K562 (cell line): Measurements from ENCODE around the gene CRLF3. TPM values are rescaled to one million over a fixed set of nuclear protein-coding genes. Genes with fewer than 3 reads are reported as not detected.
A peak's percentile ranks its signal among the peaks of the same experiment; 100 is the strongest.

Experiments
- ATAC-seq: fragments of 200-7000 bp; cut with Tn5 transposase; 3 replicates; pipeline ENCODE4 v1.9.1; 2020; ENCODE audit warnings: moderate library complexity
- BruUV-seq: library from RNA; stranded (reverse); fragments of 400-500 nt; replicated peaks from 2 replicates; lab custom pipeline; 2021; lab: Mats Ljungman, UMichigan
- CTCF ChIA-PET: fragments of 300-600 bp; formaldehyde crosslinking; extraction: SDS; loops from one replicate; lab custom pipeline; 2021; ENCODE audit warnings: low intra/inter-chr PET ratio; lab: Yijun Ruan, JAX
- POLR2A ChIA-PET: fragments of 300-600, 350-650 bp; sonication (Branson Sonifier 250); formaldehyde crosslinking; extraction: SDS; loops from one replicate; lab custom pipeline; 2021; ENCODE audit warnings: antibody characterized with exemption, inconsistent platforms; lab: Yijun Ruan, JAX
- DNase-seq, 4 experiments: peaks; one replicate each; pipeline versions ENCODE4 v3.0.0 to v3.0.0-alpha.2; 2011 to 2018; ENCODE audit warnings: low spot score in 3 of 4, mixed read lengths in 3 of 4; ENCODE audit errors: extremely low read depth in 1 of 4
- FAIRE-seq: peaks from 2 replicates; lab custom pipeline; 2011; peaks lifted over from hg19 to GRCh38; lab: Jason Lieb, UNC
- H2AFZ ChIP-seq: 2 replicates; pipeline ENCODE4 v1.6.0; 2011; ENCODE audit warnings: low read depth, low read length, control low read depth, inconsistent platforms
- H3K27ac ChIP-seq: fragments of 200-600 bp; 3 replicates; pipeline ENCODE4 v1.8.0; 2011; ENCODE audit warnings: low read depth, mild to moderate bottlenecking, control low read depth, inconsistent platforms, low read length, moderate library complexity, mixed read lengths; ENCODE audit errors: extremely low read depth
- H3K27me3 ChIP-seq, 2 experiments: fragments of 300-600 bp in 1 of 2; 2 replicates in 1 of 2; 3 replicates in 1 of 2; pipeline versions ENCODE4 v1.6.0 to v1.8.0; 2011; ENCODE audit warnings: inconsistent platforms in 2 of 2, low read length in 2 of 2, mild to moderate bottlenecking in 1 of 2, mixed read lengths in 1 of 2, moderate library complexity in 1 of 2; ENCODE audit not compliant: control insufficient read depth in 2 of 2, insufficient read depth in 2 of 2
- H3K36me3 ChIP-seq: fragments of 300-600 bp; 3 replicates; pipeline ENCODE4 v1.8.0; 2011; ENCODE audit warnings: mild to moderate bottlenecking, low read length, inconsistent platforms; ENCODE audit not compliant: control insufficient read depth, insufficient read depth
- H3K4me1 ChIP-seq, 2 experiments: fragments of 200-600 bp in 1 of 2; replicated peaks in 1 of 2; 2 replicates in 1 of 2; 3 replicates in 1 of 2; pipeline versions ENCODE4 v1.5.1 to v1.8.0; 2011; ENCODE audit warnings: inconsistent platforms in 2 of 2, low read length in 2 of 2, mild to moderate bottlenecking in 1 of 2, mixed read lengths in 1 of 2, moderate library complexity in 1 of 2; ENCODE audit not compliant: control insufficient read depth in 2 of 2, insufficient read depth in 2 of 2
- H3K4me2 ChIP-seq: 2 replicates; pipeline ENCODE4 v1.6.1; 2011; ENCODE audit warnings: low read length, control low read depth, inconsistent platforms, mixed read lengths; ENCODE audit not compliant: insufficient read depth
- H3K4me3 ChIP-seq: fragments of 200-600 bp; sonication (generic), shearing (Covaris generic); 2 replicates; pipeline ENCODE4 v1.5.1; 2016; ENCODE audit warnings: control low read depth, inconsistent platforms
- H3K79me2 ChIP-seq: fragments of 200-600 bp; 3 replicates; pipeline ENCODE4 v1.8.0; 2011; ENCODE audit warnings: low read length, inconsistent platforms; ENCODE audit not compliant: control insufficient read depth, insufficient read depth
- H3K9ac ChIP-seq, 2 experiments: 2 replicates each; pipeline versions ENCODE4 v1.6.0 to v1.6.1; 2011; ENCODE audit warnings: low read depth in 2 of 2, low read length in 2 of 2, control low read depth in 1 of 2, inconsistent platforms in 1 of 2, mild to moderate bottlenecking in 1 of 2, mixed read lengths in 1 of 2; ENCODE audit not compliant: insufficient read depth in 1 of 2
- H3K9me1 ChIP-seq: one replicate; pipeline ENCODE4 v1.6.0; 2011; ENCODE audit warnings: inconsistent platforms, mild to moderate bottlenecking, low read length, moderate library complexity; ENCODE audit not compliant: control insufficient read depth, insufficient read depth
- H3K9me3 ChIP-seq: replicated peaks from 2 replicates; pipeline ENCODE4 v1.5.1; 2011; ENCODE audit warnings: low read depth, low read length, inconsistent platforms; ENCODE audit not compliant: control insufficient read depth, insufficient read depth
- H4K20me1 ChIP-seq: replicated peaks from 2 replicates; pipeline ENCODE4 v1.6.1; 2011; ENCODE audit warnings: low read length, inconsistent platforms, mixed read lengths; ENCODE audit not compliant: control insufficient read depth, insufficient read depth
- BRF1 ChIP-seq: IDR thresholded peaks from 3 replicates; pipeline ENCODE4 v1.6.1; 2011; ENCODE audit warnings: borderline replicate concordance, mild to moderate bottlenecking; ENCODE audit not compliant: insufficient read length; ENCODE audit errors: extremely low read depth
- CBX2 ChIP-seq: fragments of 200-600 bp; sonication (generic); IDR thresholded peaks from one replicate; pipeline ENCODE4 v1.6.1; 2012; ENCODE audit warnings: mild to moderate bottlenecking, low read length, inconsistent platforms; ENCODE audit not compliant: insufficient read depth, poor library complexity, severe bottlenecking
- MAX ChIP-seq: sonication (generic); formaldehyde crosslinking; IDR thresholded peaks from 2 replicates; pipeline ENCODE4 v1.9.0; 2022; ENCODE audit warnings: mild to moderate bottlenecking, missing genetic modification reagents
- NELFE ChIP-seq: IDR thresholded peaks from 2 replicates; pipeline ENCODE4 v1.6.1; 2011; ENCODE audit warnings: mild to moderate bottlenecking; ENCODE audit not compliant: insufficient read depth, insufficient read length
- NR2F6 ChIP-seq: fragments of 450-650 bp; formaldehyde crosslinking; IDR thresholded peaks from 2 replicates; pipeline ENCODE4 v1.4.0; 2020; ENCODE audit warnings: mild to moderate bottlenecking
- NR4A1 ChIP-seq, 2 experiments: fragments of 250-450 bp in 1 of 2; fragments of 450-650 bp in 1 of 2; sonication (Bioruptor Pico) in 1 of 2; IDR thresholded peaks; 2 replicates each; pipeline versions ENCODE4 v1.4.0 to v1.6.1; 2016 to 2020; ENCODE audit warnings: mild to moderate bottlenecking in 2 of 2, missing compliant biosample characterization in 1 of 2, missing genetic modification characterization in 1 of 2, moderate library complexity in 1 of 2
- RBM39 ChIP-seq: fragments of 200-400 bp; formaldehyde crosslinking; optimal IDR thresholded peaks from 2 replicates; pipeline ENCODE3; 2018; ENCODE audit warnings: low read depth, low read length
- SLC30A9 ChIP-seq: fragments of 250-450 bp; sonication (Bioruptor Pico); IDR thresholded peaks from 2 replicates; pipeline ENCODE4 v1.8.0; 2022; ENCODE audit warnings: mild to moderate bottlenecking, moderate library complexity
- SMAD3 ChIP-seq: fragments of 450-650 bp; formaldehyde crosslinking; conservative IDR thresholded peaks from 2 replicates; pipeline ENCODE4 v1.4.0; 2020; ENCODE audit warnings: mild to moderate bottlenecking
- SP1 ChIP-seq: sonication (generic); formaldehyde crosslinking; IDR thresholded peaks from 2 replicates; pipeline ENCODE4 v1.8.1; 2022; ENCODE audit warnings: mild to moderate bottlenecking, missing genetic modification reagents
- SRSF1 ChIP-seq: fragments of 200-400 bp; formaldehyde crosslinking; IDR thresholded peaks from 2 replicates; pipeline ENCODE4 v1.6.1; 2017; ENCODE audit warnings: mild to moderate bottlenecking, low read depth, low read length, moderate library complexity
- TCF7 ChIP-seq: sonication (generic); IDR thresholded peaks from 2 replicates; pipeline ENCODE4 v1.6.1; 2016; ENCODE audit warnings: antibody characterized with exemption, borderline replicate concordance
- ZNF197 ChIP-seq: fragments of 200-800 bp; sonication (Bioruptor generic); IDR thresholded peaks from 2 replicates; pipeline ENCODE4 v1.6.1; 2016; ENCODE audit warnings: low read depth, missing genetic modification characterization, missing compliant biosample characterization
- WGBS: fragments of 100-300 bp; shearing (Covaris generic); methylation state at CpG from one replicate; pipeline ENCODE4 v1.1.6; 2016; ENCODE audit warnings: low coverage, mixed read lengths; ENCODE audit not compliant: insufficient coverage; ENCODE audit errors: missing lambda C conversion rate; 5-methylcytosine and 5-hydroxymethylcytosine counted together
- in situ Hi-C: fragments of 300-500 bp; cut with MboI; formaldehyde crosslinking; loops from 4 replicates; pipeline ENCODE4 v1.15.0; 2018; ENCODE audit warnings: inconsistent platforms, mixed read lengths
- intact Hi-C: fragments of 100-400 bp; cut with micrococcal nuclease; formaldehyde crosslinking; loops from 2 replicates; pipeline ENCODE4 v1.14.2; 2022
- polyA plus RNA-seq, 8 experiments: library from polyadenylated mRNA; depleted of rRNA in 4 of 8; stranded (reverse) in 5 of 8; unstranded in 3 of 8; fragments of >200 nt; fragmentation: Nextera tagmentation in 2 of 8; fragmentation: Illumina TruSeq in 1 of 8; extraction: Ambion mirVana in 2 of 8; extraction: Trizol in 1 of 8; gene quantifications; 2 replicates each; pipeline versions ENCODE4 v1.2.1 to v1.2.3, GENCODE V29; 2011 to 2014; ENCODE audit warnings: inconsistent platforms in 1 of 8, missing spikeins in 1 of 8
- total RNA-seq, 7 experiments: library from RNA; depleted of rRNA in 6 of 7; stranded (reverse); fragments of >200 nt in 6 of 7; fragmentation: Illumina TruSeq in 2 of 7; extraction: Trizol in 2 of 7; gene quantifications; 2 replicates each; pipeline versions ENCODE4 v1.2.1 to v1.2.3, GENCODE V29; 2011 to 2021; ENCODE audit warnings: low replicate concordance in 1 of 7
- TF ChIP-seq, protein P1 (sequence below): fragments of 450-650 bp; formaldehyde crosslinking; conservative IDR thresholded peaks from 2 replicates; pipeline ENCODE4 v1.4.0; 2022; ENCODE audit warnings: mild to moderate bottlenecking, missing genetic modification characterization
- TF ChIP-seq, protein P2 (sequence below), 2 experiments: fragments of 450-650 bp; IDR thresholded peaks; 2 replicates each; pipeline ENCODE4 v1.6.1; 2018; ENCODE audit warnings: mild to moderate bottlenecking in 2 of 2, low read depth in 1 of 2; ENCODE audit not compliant: partially characterized antibody in 2 of 2

Gene CRLF3
- total and polyA plus RNA-seq, 9 of the 15 experiments (the other 6 are each of a cell fraction or from before 2014, with no cell fraction given), result 13.2 to 55.9 (median 29.8) TPM

DNA sequence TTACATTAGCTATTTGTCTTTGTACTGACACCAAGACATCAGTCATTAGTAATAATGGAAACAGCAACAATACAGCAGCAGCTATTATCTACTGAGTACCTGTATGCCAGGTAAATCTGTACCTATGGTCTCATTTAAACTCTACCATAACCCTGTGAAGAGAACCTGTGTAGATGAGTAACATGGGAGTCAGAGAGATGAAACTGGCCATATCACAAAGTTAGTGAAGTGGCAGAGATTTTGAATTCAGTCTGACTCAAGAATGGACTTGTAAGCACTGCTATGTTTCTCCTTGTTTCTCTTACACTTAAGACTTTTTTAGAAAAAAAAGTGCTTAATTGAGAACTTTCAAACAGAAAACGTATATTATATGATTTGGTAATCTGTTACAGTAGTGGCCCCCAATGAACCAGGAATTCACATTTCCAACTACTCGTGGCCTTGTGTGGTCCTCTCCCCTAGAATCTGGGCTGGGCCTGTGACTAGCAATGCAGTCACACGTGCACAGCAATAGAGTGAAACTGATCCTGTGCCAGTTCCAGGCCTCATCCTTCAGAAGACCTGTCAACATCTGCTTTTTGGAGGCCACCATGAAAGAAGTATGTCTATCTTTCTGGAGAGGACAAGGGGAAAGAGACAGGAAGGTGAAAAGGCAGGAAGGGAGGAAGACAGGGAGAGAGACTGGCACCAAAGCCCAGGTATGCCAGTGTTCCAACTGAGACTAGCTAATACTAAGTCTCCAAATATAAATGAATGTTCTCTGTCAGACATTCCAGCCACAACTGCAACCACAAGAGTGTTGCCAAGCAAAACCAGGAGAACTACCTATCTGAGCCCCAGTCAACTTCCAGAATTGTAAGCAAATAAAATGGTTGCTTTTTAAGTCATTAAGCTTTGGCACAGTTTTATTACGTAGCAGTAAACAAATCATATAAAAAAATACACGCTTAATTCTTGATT, 12.0 kb downstream of the CRLF3 start:
- Histone ChIP-seq H3K9me1 (no peaks in the 10 kb centered on the region), H3K4me1 (no peaks in the 10 kb centered on the region; a peak in 1 of 5 replicates), H3K4me2 (no peak overlapping the region), H3K36me3 (peaks cover 37% of the 10 kb centered on the region), H3K4me3 (no peak overlapping the region), H3K9ac (no peak overlapping the region; a peak in 1 of 4 replicates), H3K79me2 (peaks cover 85% of the 10 kb centered on the region), H3K27ac (no peak overlapping the region), H3K27me3 (no peaks in the 10 kb centered on the region), H4K20me1 (no peaks in the 10 kb centered on the region; the same call in 1 of the 2 replicates), H3K9me3 (no peaks in the 10 kb centered on the region), H2AFZ (no peak overlapping the region)
- ChIA-PET CTCF (no interaction called here), POLR2A (interaction anchor here (0.6 to 0.7 kb wide), 3 partner anchors 10 to 1257 kb away, joined by 3 to 4 read pairs (median 3); no protein-coding TSS in a partner anchor)
- FAIRE-seq (no peak), ATAC-seq (no peak), DNase-seq (no peak)
- in situ Hi-C loops, result no loop called here
- TSS peak; percentile 9 for BruUV-seq
- intact Hi-C loops, result no loop called here
- WGBS, result 74% methylated on average over 5 of the region's 5 CpGs
- TF ChIP-seq NR2F6 (CRISPR knock-in tag), result no peak
- TF ChIP-seq SRSF1, result no peak
- no peak for TF ChIP-seq ZNF197 (CRISPR knock-in tag)
- TF ChIP-seq, protein P1, sequence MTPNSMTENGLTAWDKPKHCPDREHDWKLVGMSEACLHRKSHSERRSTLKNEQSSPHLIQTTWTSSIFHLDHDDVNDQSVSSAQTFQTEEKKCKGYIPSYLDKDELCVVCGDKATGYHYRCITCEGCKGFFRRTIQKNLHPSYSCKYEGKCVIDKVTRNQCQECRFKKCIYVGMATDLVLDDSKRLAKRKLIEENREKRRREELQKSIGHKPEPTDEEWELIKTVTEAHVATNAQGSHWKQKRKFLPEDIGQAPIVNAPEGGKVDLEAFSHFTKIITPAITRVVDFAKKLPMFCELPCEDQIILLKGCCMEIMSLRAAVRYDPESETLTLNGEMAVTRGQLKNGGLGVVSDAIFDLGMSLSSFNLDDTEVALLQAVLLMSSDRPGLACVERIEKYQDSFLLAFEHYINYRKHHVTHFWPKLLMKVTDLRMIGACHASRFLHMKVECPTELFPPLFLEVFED (CRISPR knock-in tag), result no peak
- no peak for TF ChIP-seq NR4A1 (CRISPR knock-in tag; IDR thresholded peaks at IDR 0.05)
- no peak for TF ChIP-seq NR4A1 (tag; IDR thresholded peaks at IDR 0.05)
- no peak for TF ChIP-seq MAX (CRISPR knock-in tag)
- TF ChIP-seq NELFE, result no peak
- no peak for TF ChIP-seq SP1 (CRISPR knock-in tag)
- no peak for TF ChIP-seq SLC30A9
- no peak for TF ChIP-seq RBM39
- no peak for TF ChIP-seq TCF7
- TF ChIP-seq SMAD3 (CRISPR knock-in tag), result no peak
- TF ChIP-seq BRF1, result no peak
- TF ChIP-seq, protein P2, sequence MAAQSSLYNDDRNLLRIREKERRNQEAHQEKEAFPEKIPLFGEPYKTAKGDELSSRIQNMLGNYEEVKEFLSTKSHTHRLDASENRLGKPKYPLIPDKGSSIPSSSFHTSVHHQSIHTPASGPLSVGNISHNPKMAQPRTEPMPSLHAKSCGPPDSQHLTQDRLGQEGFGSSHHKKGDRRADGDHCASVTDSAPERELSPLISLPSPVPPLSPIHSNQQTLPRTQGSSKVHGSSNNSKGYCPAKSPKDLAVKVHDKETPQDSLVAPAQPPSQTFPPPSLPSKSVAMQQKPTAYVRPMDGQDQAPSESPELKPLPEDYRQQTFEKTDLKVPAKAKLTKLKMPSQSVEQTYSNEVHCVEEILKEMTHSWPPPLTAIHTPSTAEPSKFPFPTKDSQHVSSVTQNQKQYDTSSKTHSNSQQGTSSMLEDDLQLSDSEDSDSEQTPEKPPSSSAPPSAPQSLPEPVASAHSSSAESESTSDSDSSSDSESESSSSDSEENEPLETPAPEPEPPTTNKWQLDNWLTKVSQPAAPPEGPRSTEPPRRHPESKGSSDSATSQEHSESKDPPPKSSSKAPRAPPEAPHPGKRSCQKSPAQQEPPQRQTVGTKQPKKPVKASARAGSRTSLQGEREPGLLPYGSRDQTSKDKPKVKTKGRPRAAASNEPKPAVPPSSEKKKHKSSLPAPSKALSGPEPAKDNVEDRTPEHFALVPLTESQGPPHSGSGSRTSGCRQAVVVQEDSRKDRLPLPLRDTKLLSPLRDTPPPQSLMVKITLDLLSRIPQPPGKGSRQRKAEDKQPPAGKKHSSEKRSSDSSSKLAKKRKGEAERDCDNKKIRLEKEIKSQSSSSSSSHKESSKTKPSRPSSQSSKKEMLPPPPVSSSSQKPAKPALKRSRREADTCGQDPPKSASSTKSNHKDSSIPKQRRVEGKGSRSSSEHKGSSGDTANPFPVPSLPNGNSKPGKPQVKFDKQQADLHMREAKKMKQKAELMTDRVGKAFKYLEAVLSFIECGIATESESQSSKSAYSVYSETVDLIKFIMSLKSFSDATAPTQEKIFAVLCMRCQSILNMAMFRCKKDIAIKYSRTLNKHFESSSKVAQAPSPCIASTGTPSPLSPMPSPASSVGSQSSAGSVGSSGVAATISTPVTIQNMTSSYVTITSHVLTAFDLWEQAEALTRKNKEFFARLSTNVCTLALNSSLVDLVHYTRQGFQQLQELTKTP (IDR thresholded peaks at IDR 0.05; ENCODE audit: low read depth in 1 of 2, partially characterized antibody in 2 of 2), result no peak
- no peak for TF ChIP-seq CBX2
